CD4-positive, alpha-beta T cell treated with Interleukin-6 at 100 ng/mL for 8 hours (primary cell): Measurements from ENCODE around the gene LRRC73.
A peak's percentile ranks its signal among the peaks of the same experiment; 100 is the strongest.
"Not testable (repeated sequence)": the region's sequence is repeated elsewhere in the genome, so short reads cannot be mapped to it uniquely, and the experiment has no call there.

Source experiments
- DNase-seq: peaks from one replicate; pipeline ENCODE4 v3.0.0-alpha.2; 2020; ENCODE audit warnings: mixed read lengths, low spot score

Gene LRRC73

GRCh38 chr6:43510827-43511163 lies 649 bp upstream of the LRRC73 start:
- DNase-seq, result no peak

GRCh38 chr6:43509142-43509983 lies 783 bp downstream of the LRRC73 start:
- DNase-seq, result no peak

- no peak for DNase-seq
These were observed 1.5 kb downstream of the LRRC73 start for GRCh38 chr6:43508481-43509141.

GRCh38 chr6:43506667-43507471 lies 3.3 kb downstream of the LRRC73 start:
- DNase-seq, result peak; percentile 76

- DNase-seq, result no peak
These were observed 4.0 kb downstream of the LRRC73 start for GRCh38 chr6:43506171-43506570.

- DNase-seq, result no peak
These were observed 4.4 kb downstream of the LRRC73 start for GRCh38 chr6:43505718-43506117.

GRCh38 chr6:43504756-43505593 lies 5.2 kb downstream of the LRRC73 start:
- DNase-seq, result no peak

GRCh38 chr6:43503443-43503842 lies 6.7 kb downstream of the LRRC73 start:
- no peak for DNase-seq

- no peak for DNase-seq
These were observed 7.5 kb downstream of the LRRC73 start for GRCh38 chr6:43502666-43503065.

- no peak for DNase-seq
These were observed 9.2 kb downstream of the LRRC73 start for GRCh38 chr6:43500921-43501320.

GRCh38 chr6:43499028-43499815 lies 10.9 kb downstream of the LRRC73 start:
- DNase-seq, result no peak

- not testable (repeated sequence) for DNase-seq
These were observed 11.9 kb downstream of the LRRC73 start for GRCh38 chr6:43498291-43498690.

GRCh38 chr6:43497689-43498088 lies 12.5 kb downstream of the LRRC73 start:
- no peak for DNase-seq

- DNase-seq, result no peak
These were observed 13.1 kb downstream of the LRRC73 start for GRCh38 chr6:43497129-43497396.

- DNase-seq, result no peak
These were observed 13.6 kb downstream of the LRRC73 start for GRCh38 chr6:43496370-43497128.

- peak; percentile 31 for DNase-seq
These were observed 14.7 kb downstream of the LRRC73 start for GRCh38 chr6:43495409-43495941.

GRCh38 chr6:43494766-43495165 lies 15.4 kb downstream of the LRRC73 start:
- no peak for DNase-seq

GRCh38 chr6:43494321-43494720 lies 15.8 kb downstream of the LRRC73 start:
- no peak for DNase-seq

GRCh38 chr6:43493833-43494232 lies 16.3 kb downstream of the LRRC73 start:
- DNase-seq, result no peak

- no peak for DNase-seq
These were observed 16.9 kb downstream of the LRRC73 start for GRCh38 chr6:43493230-43493629.
